DND-41 (cell line): ENCODE results near the gene CDHR2.

Experiments used
- CTCF ChIP-seq: IDR thresholded peaks from 2 replicates; pipeline ENCODE4 v1.5.1; 2012; ENCODE audit warnings: borderline replicate concordance, low read length, moderate library complexity, mild to moderate bottlenecking; ENCODE audit not compliant: poor library complexity, severe bottlenecking; ENCODE audit errors: extremely low read depth
- EZH2 ChIP-seq: IDR thresholded peaks from 3 replicates; pipeline ENCODE4 v1.6.1; 2012; ENCODE audit warnings: borderline replicate concordance, low read depth, mild to moderate bottlenecking, moderate library complexity, low read length, inconsistent platforms; ENCODE audit not compliant: severe bottlenecking

GRCh38 chr5:176625966-176626875 lies 77.1 kb downstream of the CDHR2 start:
- TF ChIP-seq CTCF (no peak), EZH2 (no peak)
